Right lobe of liver (tissue), 4 donors: Measurements from ENCODE around the gene ANKRD30B.

Experiments used
- POLR2A ChIP-seq: fragments of 450-650 bp; IDR thresholded peaks from one replicate; pipeline ENCODE4 v1.6.1; 2017; ENCODE audit warnings: antibody characterized with exemption, mild to moderate bottlenecking
- TF ChIP-seq, protein P1 (sequence below), 4 donors: fragments of 200-600 bp in 3 of 4; fragments of 450-650 bp in 1 of 4; IDR thresholded peaks; one replicate each; pipeline versions ENCODE4 v1.5.1 to v1.8.0; 2016 to 2022; ENCODE audit warnings: antibody characterized with exemption in 4 of 4, mild to moderate bottlenecking in 2 of 4
- donor health status: DM: no; HTN: no; CAD: no.
- donor health status: DM: no; HTN: no; CAD: no.
- donor health status: DM: no; HTN: yes; CAD: no.

DNA sequence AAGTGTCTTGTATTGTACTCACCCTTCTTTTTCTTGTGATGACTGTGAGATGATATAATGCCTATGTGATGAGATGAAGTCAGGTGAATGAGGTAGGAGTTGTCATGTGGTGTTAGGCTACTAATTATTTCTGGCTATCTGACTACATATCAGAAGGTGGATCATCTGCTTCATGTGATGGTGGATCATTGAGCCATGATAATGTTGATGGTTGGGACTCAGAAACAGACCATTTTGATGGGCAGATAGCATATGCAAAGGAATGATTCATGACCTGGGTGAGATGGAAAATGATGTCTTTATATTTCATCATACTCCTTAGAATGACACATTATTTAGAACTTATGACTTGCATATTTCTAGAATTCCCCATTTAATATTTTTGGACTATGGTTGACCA is 19.5 kb downstream of the ANKRD30B start:
- TF ChIP-seq, protein P1, sequence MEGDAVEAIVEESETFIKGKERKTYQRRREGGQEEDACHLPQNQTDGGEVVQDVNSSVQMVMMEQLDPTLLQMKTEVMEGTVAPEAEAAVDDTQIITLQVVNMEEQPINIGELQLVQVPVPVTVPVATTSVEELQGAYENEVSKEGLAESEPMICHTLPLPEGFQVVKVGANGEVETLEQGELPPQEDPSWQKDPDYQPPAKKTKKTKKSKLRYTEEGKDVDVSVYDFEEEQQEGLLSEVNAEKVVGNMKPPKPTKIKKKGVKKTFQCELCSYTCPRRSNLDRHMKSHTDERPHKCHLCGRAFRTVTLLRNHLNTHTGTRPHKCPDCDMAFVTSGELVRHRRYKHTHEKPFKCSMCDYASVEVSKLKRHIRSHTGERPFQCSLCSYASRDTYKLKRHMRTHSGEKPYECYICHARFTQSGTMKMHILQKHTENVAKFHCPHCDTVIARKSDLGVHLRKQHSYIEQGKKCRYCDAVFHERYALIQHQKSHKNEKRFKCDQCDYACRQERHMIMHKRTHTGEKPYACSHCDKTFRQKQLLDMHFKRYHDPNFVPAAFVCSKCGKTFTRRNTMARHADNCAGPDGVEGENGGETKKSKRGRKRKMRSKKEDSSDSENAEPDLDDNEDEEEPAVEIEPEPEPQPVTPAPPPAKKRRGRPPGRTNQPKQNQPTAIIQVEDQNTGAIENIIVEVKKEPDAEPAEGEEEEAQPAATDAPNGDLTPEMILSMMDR (IDR thresholded peaks at IDR 0.05), result no peak
- TF ChIP-seq POLR2A, result no peak
